HCT116 (cell line): Measurements from ENCODE around the gene PCYT1B. TPM values are rescaled to one million over a fixed set of nuclear protein-coding genes. Genes with fewer than 3 reads are reported as not detected.

ENCODE experiments used
- ATAC-seq: fragments of 200-7000 bp; cut with Tn5 transposase; 2 replicates; pipeline ENCODE4 v1.9.1; 2020; ENCODE audit warnings: mild to moderate bottlenecking, moderate library complexity
- BruUV-seq: library from RNA; stranded (reverse); fragments of 400-500 nt; replicated peaks from 2 replicates; lab custom pipeline; 2021; lab: Mats Ljungman, UMichigan
- CTCF ChIA-PET: fragments of 300-600 bp; sonication (Branson Sonifier 250); formaldehyde crosslinking; loops from one replicate; lab custom pipeline; 2021; ENCODE audit warnings: antibody characterized with exemption; lab: Charles Lee
- POLR2A ChIA-PET: fragments of 300-600, 350-600 bp; sonication (Branson Sonifier 250); formaldehyde crosslinking; loops from one replicate; lab custom pipeline; 2021; ENCODE audit warnings: antibody characterized with exemption; lab: Charles Lee
- RAD21 ChIA-PET, 2 experiments: fragments of 300-600 bp; sonication (Branson Sonifier 250); formaldehyde crosslinking; loops; one replicate each; lab custom pipeline; 2023; ENCODE audit warnings: low total read pairs in 2 of 2; ENCODE audit not compliant: uncharacterized antibody in 2 of 2, unreplicated experiment in 2 of 2, low non-redundant PET in 1 of 2; lab: Charles Lee
- DNase-seq: peaks from one replicate; pipeline ENCODE4 v3.0.0-alpha.2; 2010; ENCODE audit warnings: low read depth, low spot score
- H2AFZ ChIP-seq: fragments of 200-600 bp; shearing (Covaris generic), sonication (generic); 2 replicates; pipeline ENCODE4 v1.6.1; 2017; ENCODE audit warnings: low read depth, mixed run types, mixed read lengths, antibody characterized with exemption, low read length; ENCODE audit not compliant: poor library complexity, severe bottlenecking
- H3K27ac ChIP-seq: 2 replicates; pipeline ENCODE4 v1.5.1; 2012; ENCODE audit warnings: low read depth, low read length
- H3K27me3 ChIP-seq: fragments of 200-600 bp; sonication (generic); 2 replicates; pipeline ENCODE4 v1.6.1; 2016; ENCODE audit warnings: mixed run types, low read length, mixed read lengths; ENCODE audit not compliant: insufficient read depth
- H3K36me3 ChIP-seq, 2 experiments: fragments of 200-500 bp in 1 of 2; fragments of 200-600 bp in 1 of 2; sonication (Bioruptor generic) in 1 of 2; sonication (generic) in 1 of 2; 2 replicates each; pipeline versions ENCODE4 v1.5.1 to v1.6.1; 2014 to 2016; ENCODE audit warnings: low read length in 2 of 2, inconsistent platforms in 1 of 2, mixed read lengths in 1 of 2, mixed run types in 1 of 2; ENCODE audit not compliant: insufficient read depth in 2 of 2, control insufficient read depth in 1 of 2
- H3K4me1 ChIP-seq, 2 experiments: fragments of 200-600 bp in 1 of 2; sonication (generic) in 1 of 2; 2 replicates each; pipeline versions ENCODE4 v1.5.1 to v1.6.1; 2012 to 2017; ENCODE audit warnings: low read length in 2 of 2, inconsistent platforms in 1 of 2, mild to moderate bottlenecking in 1 of 2, mixed read lengths in 1 of 2, mixed run types in 1 of 2, moderate library complexity in 1 of 2; ENCODE audit not compliant: insufficient read depth in 2 of 2, control insufficient read depth in 1 of 2
- H3K4me2 ChIP-seq: fragments of 200-600 bp; sonication (generic); 2 replicates; pipeline ENCODE4 v1.6.1; 2017; ENCODE audit warnings: mixed run types, low read length, mixed read lengths
- H3K4me3 ChIP-seq, 2 experiments: fragments of 200-600 bp in 1 of 2; sonication (generic) in 1 of 2; replicated peaks in 1 of 2; 2 replicates each; pipeline ENCODE4 v1.5.1; 2011 to 2016; ENCODE audit warnings: low read length in 2 of 2, control low read depth in 1 of 2, low read depth in 1 of 2, mild to moderate bottlenecking in 1 of 2, mixed read lengths in 1 of 2, mixed run types in 1 of 2
- H3K79me2 ChIP-seq: fragments of 200-600 bp; sonication (generic); 2 replicates; pipeline ENCODE4 v1.6.1; 2017; ENCODE audit warnings: mild to moderate bottlenecking, mixed run types, low read length, moderate library complexity, mixed read lengths; ENCODE audit not compliant: insufficient read depth
- H3K9ac ChIP-seq: fragments of 200-600 bp; sonication (generic); 2 replicates; pipeline ENCODE4 v1.6.1; 2016; ENCODE audit warnings: low read length, mixed read lengths
- H3K9me2 ChIP-seq: fragments of 200-600 bp; sonication (generic), shearing (Covaris generic); 2 replicates; pipeline ENCODE4 v1.6.1; 2017; ENCODE audit warnings: mixed run types, mild to moderate bottlenecking, moderate library complexity; ENCODE audit not compliant: insufficient read depth
- H3K9me3 ChIP-seq, 2 experiments: fragments of 200-500 bp in 1 of 2; fragments of 200-600 bp in 1 of 2; sonication (Bioruptor generic) in 1 of 2; sonication (generic) in 1 of 2; 2 replicates each; pipeline ENCODE4 v1.6.1; 2014 to 2017; ENCODE audit warnings: low read length in 2 of 2, mixed read lengths in 2 of 2, inconsistent platforms in 1 of 2, low read depth in 1 of 2, mild to moderate bottlenecking in 1 of 2, mixed run types in 1 of 2, moderate library complexity in 1 of 2; ENCODE audit not compliant: control insufficient read depth in 1 of 2, insufficient read depth in 1 of 2
- H4K20me1 ChIP-seq: fragments of 200-600 bp; sonication (generic), shearing (Covaris generic); 2 replicates; pipeline ENCODE4 v1.6.1; 2017; ENCODE audit warnings: mixed run types, mild to moderate bottlenecking, moderate library complexity; ENCODE audit not compliant: insufficient read depth
- CEBPB ChIP-seq: IDR thresholded peaks from 2 replicates; pipeline ENCODE4 v1.6.1; 2012; ENCODE audit warnings: low read depth
- EGR1 ChIP-seq: IDR thresholded peaks from 2 replicates; pipeline ENCODE4 v1.6.1; 2012; ENCODE audit warnings: low read depth
- ELF1 ChIP-seq: IDR thresholded peaks from 2 replicates; pipeline ENCODE4 v1.6.1; 2012; ENCODE audit warnings: low read depth, borderline replicate concordance
- EZH2 ChIP-seq: fragments of 200-600 bp; sonication (generic); IDR thresholded peaks from 2 replicates; pipeline ENCODE4 v1.6.1; 2017; ENCODE audit warnings: antibody characterized with exemption, mixed run types
- EZH2phosphoT487 ChIP-seq: fragments of 200-600 bp; IDR thresholded peaks from 2 replicates; pipeline ENCODE4 v1.6.1; 2018; ENCODE audit warnings: antibody characterized with exemption, borderline replicate concordance
- FOSL1 ChIP-seq: IDR thresholded peaks from 2 replicates; pipeline ENCODE4 v1.6.1; 2012; ENCODE audit warnings: low read depth
- JUND ChIP-seq: IDR thresholded peaks from 2 replicates; pipeline ENCODE4 v1.6.1; 2012
- POLR2A ChIP-seq: IDR thresholded peaks from 2 replicates; pipeline ENCODE4 v1.7.0; 2011; ENCODE audit warnings: borderline replicate concordance; ENCODE audit not compliant: insufficient read depth, insufficient read length; ENCODE audit errors: extremely low read depth
- RAD21 ChIP-seq: IDR thresholded peaks from 2 replicates; pipeline ENCODE4 v1.6.1; 2012; ENCODE audit warnings: low read depth, mild to moderate bottlenecking
- SIN3A ChIP-seq: IDR thresholded peaks from 2 replicates; pipeline ENCODE4 v1.6.1; 2012; ENCODE audit warnings: low read depth
- SP1 ChIP-seq: IDR thresholded peaks from 2 replicates; pipeline ENCODE4 v1.6.1; 2012; ENCODE audit warnings: low read depth
- SRF ChIP-seq: IDR thresholded peaks from 2 replicates; pipeline ENCODE4 v1.6.1; 2012; ENCODE audit warnings: low read depth
- TCF7L2 ChIP-seq: IDR thresholded peaks from 2 replicates; pipeline ENCODE4 v1.7.0; 2011; ENCODE audit warnings: borderline replicate concordance, inconsistent platforms; ENCODE audit not compliant: insufficient read depth, insufficient read length; ENCODE audit errors: extremely low read depth
- YY1 ChIP-seq: IDR thresholded peaks from 2 replicates; pipeline ENCODE4 v1.6.1; 2011; ENCODE audit warnings: low read length, low read depth, moderate library complexity, mild to moderate bottlenecking; ENCODE audit not compliant: insufficient replicate concordance; ENCODE audit errors: extremely low read depth
- ZFX ChIP-seq: fragments of 450-650 bp; IDR thresholded peaks from 2 replicates; pipeline ENCODE4 v1.6.1; 2017
- ZNF274 ChIP-seq: fragments of 200-500 bp; sonication (Bioruptor generic); IDR thresholded peaks from 2 replicates; pipeline ENCODE4 v1.6.1; 2014; ENCODE audit warnings: mild to moderate bottlenecking, low read depth, low read length, inconsistent platforms
- intact Hi-C: fragments of 100-400 bp; cut with micrococcal nuclease; formaldehyde crosslinking; loops from 2 replicates; pipeline ENCODE4 v1.10.0; 2022
- total RNA-seq: library from RNA; stranded (reverse); gene quantifications from one replicate; pipeline ENCODE4 v1.2.1, GENCODE V29; 2021; ENCODE audit not compliant: unreplicated experiment
- TF ChIP-seq, protein P1 (sequence below): IDR thresholded peaks from 2 replicates; pipeline ENCODE4 v1.6.1; 2012
- TF ChIP-seq, protein P2 (sequence below), 3 experiments: fragments of 200-600 bp in 1 of 3; sonication (generic) in 1 of 3; IDR thresholded peaks in 2 of 3; conservative IDR thresholded peaks in 1 of 3; 2 replicates each; pipeline ENCODE4 v1.5.1; 2012 to 2017; ENCODE audit warnings: low read depth in 2 of 3, low read length in 2 of 3, antibody characterized with exemption in 1 of 3, borderline replicate concordance in 1 of 3, control low read depth in 1 of 3, mild to moderate bottlenecking in 1 of 3, mixed read lengths in 1 of 3, mixed run types in 1 of 3, moderate library complexity in 1 of 3; ENCODE audit not compliant: insufficient read depth in 1 of 3

The PCYT1B gene
- total RNA-seq, 1 experiment from 2014 or later: not detected

DNA sequence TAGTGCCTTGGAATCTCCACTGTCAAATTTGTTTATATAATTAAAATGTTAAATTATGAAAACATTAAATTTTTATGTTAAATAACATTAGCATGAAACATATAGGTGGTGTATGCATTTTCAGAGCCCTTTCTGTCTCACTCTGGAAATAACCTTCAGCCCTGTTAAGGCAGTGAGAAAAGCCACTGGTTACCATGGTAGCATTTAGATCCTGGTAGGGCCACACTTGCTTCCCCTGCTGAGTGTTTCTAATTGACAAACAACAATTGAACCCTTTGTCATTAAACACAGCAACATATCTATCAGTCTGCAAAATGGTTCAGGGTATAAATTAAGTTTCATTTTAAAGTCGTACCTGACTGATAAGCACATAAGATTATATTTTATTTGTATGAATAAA lies 118.5 kb downstream of the PCYT1B start:
- no TSS peak for BruUV-seq
- Histone ChIP-seq H3K9me2 (no peaks in the 10 kb centered on the region), H3K9ac (no peak overlapping the region), H3K4me1 (no peaks in the 10 kb centered on the region), H3K79me2 (no peaks in the 10 kb centered on the region), H4K20me1 (no peaks in the 10 kb centered on the region), H3K4me2 (no peak overlapping the region), H3K27ac (no peak overlapping the region), H3K27me3 (no peaks in the 10 kb centered on the region), H3K9me3 (no peaks in the 10 kb centered on the region), H3K4me3 (no peak overlapping the region)
- DNase-seq (no peak), ATAC-seq (no peak)
- POLR2A ChIA-PET: no interaction called here
- CTCF ChIA-PET: no interaction called here
- intact Hi-C loops: no loop called here
- RAD21 ChIA-PET: no interaction called here
- TF ChIP-seq, protein P1, sequence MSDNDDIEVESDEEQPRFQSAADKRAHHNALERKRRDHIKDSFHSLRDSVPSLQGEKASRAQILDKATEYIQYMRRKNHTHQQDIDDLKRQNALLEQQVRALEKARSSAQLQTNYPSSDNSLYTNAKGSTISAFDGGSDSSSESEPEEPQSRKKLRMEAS: no peak
- no peak for TF ChIP-seq JUND
- TF ChIP-seq SIN3A: no peak
- TF ChIP-seq TCF7L2: no peak
- TF ChIP-seq, all 23 proteins: peak for 0
- Histone ChIP-seq H3K36me3 (no peaks in the 10 kb centered on the region), H2AFZ (no peak overlapping the region)

DNA sequence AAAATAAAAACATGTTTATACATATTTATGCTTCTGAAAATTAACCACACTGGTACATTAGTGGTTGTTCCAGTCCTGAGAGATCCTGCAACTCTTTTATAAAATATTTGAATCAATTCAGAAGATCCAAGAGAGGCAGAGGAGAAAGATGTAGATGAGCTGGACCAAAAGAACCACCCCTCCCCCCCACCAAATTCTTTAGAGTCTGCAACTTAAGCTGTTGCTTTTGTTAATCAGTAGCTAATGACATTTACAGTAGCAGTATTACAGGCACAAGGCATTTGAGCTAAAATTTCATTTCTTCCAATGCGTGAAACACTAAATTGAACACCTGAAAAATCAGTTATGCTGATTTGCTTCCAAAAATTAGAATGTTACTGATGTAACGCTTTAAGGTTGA lies 120.5 kb downstream of the PCYT1B start:
- Histone ChIP-seq H3K9me2 (no peaks in the 10 kb centered on the region), H2AFZ (no peak overlapping the region), H3K9me3 (no peaks in the 10 kb centered on the region), H3K9ac (no peak overlapping the region), H3K4me1 (no peaks in the 10 kb centered on the region), H3K4me3 (no peak overlapping the region), H3K36me3 (no peaks in the 10 kb centered on the region), H3K27me3 (no peaks in the 10 kb centered on the region), H3K79me2 (no peaks in the 10 kb centered on the region), H4K20me1 (no peaks in the 10 kb centered on the region), H3K27ac (no peak overlapping the region), H3K4me2 (no peak overlapping the region)
- BruUV-seq: no TSS peak
- ChIA-PET RAD21 (no interaction called here), CTCF (no interaction called here), POLR2A (no interaction called here)
- TF ChIP-seq EZH2phosphoT487: no peak
- TF ChIP-seq SP1: no peak
- TF ChIP-seq ZNF274: no peak
- TF ChIP-seq SRF: no peak
- TF ChIP-seq JUND: no peak
- TF ChIP-seq FOSL1: no peak
- TF ChIP-seq TCF7L2: no peak
- no peak for TF ChIP-seq ELF1
- no peak for TF ChIP-seq ZFX
- TF ChIP-seq, protein P1: no peak
- no peak for TF ChIP-seq RAD21
- no peak for TF ChIP-seq YY1
- TF ChIP-seq, protein P2, sequence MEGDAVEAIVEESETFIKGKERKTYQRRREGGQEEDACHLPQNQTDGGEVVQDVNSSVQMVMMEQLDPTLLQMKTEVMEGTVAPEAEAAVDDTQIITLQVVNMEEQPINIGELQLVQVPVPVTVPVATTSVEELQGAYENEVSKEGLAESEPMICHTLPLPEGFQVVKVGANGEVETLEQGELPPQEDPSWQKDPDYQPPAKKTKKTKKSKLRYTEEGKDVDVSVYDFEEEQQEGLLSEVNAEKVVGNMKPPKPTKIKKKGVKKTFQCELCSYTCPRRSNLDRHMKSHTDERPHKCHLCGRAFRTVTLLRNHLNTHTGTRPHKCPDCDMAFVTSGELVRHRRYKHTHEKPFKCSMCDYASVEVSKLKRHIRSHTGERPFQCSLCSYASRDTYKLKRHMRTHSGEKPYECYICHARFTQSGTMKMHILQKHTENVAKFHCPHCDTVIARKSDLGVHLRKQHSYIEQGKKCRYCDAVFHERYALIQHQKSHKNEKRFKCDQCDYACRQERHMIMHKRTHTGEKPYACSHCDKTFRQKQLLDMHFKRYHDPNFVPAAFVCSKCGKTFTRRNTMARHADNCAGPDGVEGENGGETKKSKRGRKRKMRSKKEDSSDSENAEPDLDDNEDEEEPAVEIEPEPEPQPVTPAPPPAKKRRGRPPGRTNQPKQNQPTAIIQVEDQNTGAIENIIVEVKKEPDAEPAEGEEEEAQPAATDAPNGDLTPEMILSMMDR (IDR thresholded peaks at IDR 0.05 in 2 of 3, conservative IDR thresholded peaks at IDR 0.05 in 1 of 3; ENCODE audit: borderline replicate concordance in 1 of 3, insufficient read depth in 1 of 3, low read depth in 2 of 3, low read length in 2 of 3): no peak
- no peak for TF ChIP-seq EGR1
- TF ChIP-seq EZH2: no peak
- no peak for TF ChIP-seq POLR2A
- no peak for TF ChIP-seq CEBPB
- TF ChIP-seq SIN3A: no peak
- ATAC-seq: no peak
- DNase-seq: no peak
- intact Hi-C loops: no loop called here
